Measurements from ENCODE around the gene DNAJC3. TPM values are rescaled to one million over a fixed set of nuclear protein-coding genes. Genes with fewer than 3 reads are reported as not detected.

Gene DNAJC3
- total RNA-seq, 1 donor from 2014 or later: 21.7 TPM

DNA sequence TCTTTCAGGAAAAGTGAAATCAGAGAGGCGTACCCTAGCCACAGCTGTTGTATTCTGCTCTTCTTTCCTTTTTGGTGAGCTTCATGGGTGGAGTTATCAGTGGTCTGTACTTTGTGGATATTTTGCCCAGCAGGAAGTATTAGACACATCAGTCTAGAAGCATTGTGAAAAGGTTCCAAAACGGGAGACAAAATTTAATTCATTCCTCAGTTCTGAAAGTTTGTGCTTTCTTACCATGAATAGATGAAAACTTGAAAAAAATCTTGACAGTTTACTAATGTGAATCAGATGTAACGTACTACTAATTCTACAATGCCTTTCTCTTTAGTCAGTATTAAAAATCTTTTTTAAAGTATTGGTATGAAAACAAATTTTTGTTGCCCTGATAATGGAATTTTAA is 116.8 kb downstream of the DNAJC3 start:
- no peak for DNase-seq (ENCODE audit: low spot score in 2 of 2, unreplicated experiment in 2 of 2)
- no peak overlapping the region for H3K4me3 Mint-ChIP-seq
- H3K9me3 Mint-ChIP-seq: peaks cover 12% of the 10 kb centered on the region
- H3K36me3 Mint-ChIP-seq: peaks cover 44% of the 10 kb centered on the region
- no peak overlapping the region for H3K27ac Mint-ChIP-seq
- H3K4me1 Mint-ChIP-seq: peaks cover 2% of the 10 kb centered on the region
- H3K27me3 Mint-ChIP-seq (ENCODE audit: low read depth): no peaks in the 10 kb centered on the region
- TF ChIP-seq, protein P1, sequence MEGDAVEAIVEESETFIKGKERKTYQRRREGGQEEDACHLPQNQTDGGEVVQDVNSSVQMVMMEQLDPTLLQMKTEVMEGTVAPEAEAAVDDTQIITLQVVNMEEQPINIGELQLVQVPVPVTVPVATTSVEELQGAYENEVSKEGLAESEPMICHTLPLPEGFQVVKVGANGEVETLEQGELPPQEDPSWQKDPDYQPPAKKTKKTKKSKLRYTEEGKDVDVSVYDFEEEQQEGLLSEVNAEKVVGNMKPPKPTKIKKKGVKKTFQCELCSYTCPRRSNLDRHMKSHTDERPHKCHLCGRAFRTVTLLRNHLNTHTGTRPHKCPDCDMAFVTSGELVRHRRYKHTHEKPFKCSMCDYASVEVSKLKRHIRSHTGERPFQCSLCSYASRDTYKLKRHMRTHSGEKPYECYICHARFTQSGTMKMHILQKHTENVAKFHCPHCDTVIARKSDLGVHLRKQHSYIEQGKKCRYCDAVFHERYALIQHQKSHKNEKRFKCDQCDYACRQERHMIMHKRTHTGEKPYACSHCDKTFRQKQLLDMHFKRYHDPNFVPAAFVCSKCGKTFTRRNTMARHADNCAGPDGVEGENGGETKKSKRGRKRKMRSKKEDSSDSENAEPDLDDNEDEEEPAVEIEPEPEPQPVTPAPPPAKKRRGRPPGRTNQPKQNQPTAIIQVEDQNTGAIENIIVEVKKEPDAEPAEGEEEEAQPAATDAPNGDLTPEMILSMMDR (IDR thresholded peaks at IDR 0.05; ENCODE audit: unreplicated experiment): no peak

DNA sequence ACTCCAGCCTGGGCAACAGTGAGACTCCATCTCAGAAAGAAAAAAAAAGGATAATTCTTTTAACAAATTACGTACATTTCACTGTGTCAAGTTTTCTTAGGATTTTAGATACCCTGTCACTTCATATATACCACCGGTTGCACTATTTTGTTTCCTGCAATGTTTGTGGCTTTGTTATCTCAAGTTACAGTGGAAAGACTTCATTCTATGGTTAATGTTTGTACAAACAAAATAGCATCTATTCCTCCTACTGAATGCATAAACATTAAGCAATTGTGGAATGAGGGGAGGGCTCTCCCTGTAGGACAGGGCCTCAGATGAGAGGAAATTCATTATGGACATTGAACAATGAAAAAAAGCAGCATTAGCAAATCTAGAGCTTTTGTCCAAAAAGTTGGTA is 120.1 kb downstream of the DNAJC3 start:
- TF ChIP-seq, protein P1 (IDR thresholded peaks at IDR 0.05; ENCODE audit: unreplicated experiment): no peak
- no peaks in the 10 kb centered on the region for H3K9me3 Mint-ChIP-seq
- H3K4me1 Mint-ChIP-seq: peaks cover 14% of the 10 kb centered on the region
- peaks cover 21% of the 10 kb centered on the region for H3K36me3 Mint-ChIP-seq
- DNase-seq (ENCODE audit: low spot score in 2 of 2, unreplicated experiment in 2 of 2): no peak
- no peak overlapping the region for H3K27ac Mint-ChIP-seq
- H3K27me3 Mint-ChIP-seq (ENCODE audit: low read depth): no peaks in the 10 kb centered on the region
- H3K4me3 Mint-ChIP-seq: no peak overlapping the region

DNA sequence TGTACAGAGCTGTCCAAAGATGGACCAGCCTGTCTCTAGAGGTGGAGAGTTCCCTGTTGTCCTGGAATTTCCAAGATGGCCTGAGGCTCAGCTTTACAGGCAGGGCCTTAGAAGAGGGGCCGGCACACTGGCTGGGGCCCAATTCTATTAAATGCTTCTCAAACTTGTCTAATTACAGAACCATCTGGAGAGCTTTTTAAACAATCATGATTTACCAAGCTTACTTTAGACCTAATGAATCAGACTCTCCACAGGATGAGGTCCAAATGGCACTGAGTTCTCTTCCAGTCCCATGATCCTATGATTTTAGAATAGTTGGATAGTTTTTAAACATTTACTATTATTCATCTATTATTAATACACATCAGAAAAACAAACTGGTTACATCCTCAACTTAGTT is 123.5 kb downstream of the DNAJC3 start:
- Mint-ChIP-seq H3K27me3 (ENCODE audit: low read depth) (no peaks in the 10 kb centered on the region), H3K36me3 (peaks cover 35% of the 10 kb centered on the region), H3K4me3 (no peak overlapping the region), H3K4me1 (peaks cover 14% of the 10 kb centered on the region), H3K9me3 (peaks cover 21% of the 10 kb centered on the region), H3K27ac (no peak overlapping the region)
- no peak for DNase-seq (ENCODE audit: low spot score in 2 of 2, unreplicated experiment in 2 of 2)
- TF ChIP-seq, protein P1 (IDR thresholded peaks at IDR 0.05; ENCODE audit: unreplicated experiment): no peak

DNA sequence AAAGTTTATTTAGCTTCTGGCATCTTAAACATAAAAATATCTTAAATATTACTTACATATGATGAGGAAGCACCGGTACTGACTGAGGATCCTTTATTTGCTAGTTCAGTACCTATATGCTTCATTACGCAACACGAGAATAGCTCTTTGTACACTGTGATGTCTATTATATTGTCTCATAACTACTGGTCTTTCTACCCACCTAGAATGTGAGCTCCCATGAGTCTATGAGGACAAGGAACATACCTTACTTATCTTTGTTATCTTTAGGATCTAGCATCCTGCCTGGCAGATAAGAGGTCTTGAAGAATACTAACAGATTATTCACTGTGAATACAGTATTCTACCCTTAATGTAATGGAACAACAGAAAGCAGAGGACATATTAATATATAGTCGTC is 124.9 kb downstream of the DNAJC3 start:
- no peak for DNase-seq (ENCODE audit: low spot score in 2 of 2, unreplicated experiment in 2 of 2)
- Mint-ChIP-seq H3K9me3 (peaks cover 32% of the 10 kb centered on the region), H3K27me3 (ENCODE audit: low read depth) (no peaks in the 10 kb centered on the region), H3K36me3 (peaks cover 46% of the 10 kb centered on the region), H3K4me3 (no peak overlapping the region), H3K4me1 (peaks cover 14% of the 10 kb centered on the region), H3K27ac (no peak overlapping the region)
- TF ChIP-seq, protein P1 (IDR thresholded peaks at IDR 0.05; ENCODE audit: unreplicated experiment): no peak

DNA sequence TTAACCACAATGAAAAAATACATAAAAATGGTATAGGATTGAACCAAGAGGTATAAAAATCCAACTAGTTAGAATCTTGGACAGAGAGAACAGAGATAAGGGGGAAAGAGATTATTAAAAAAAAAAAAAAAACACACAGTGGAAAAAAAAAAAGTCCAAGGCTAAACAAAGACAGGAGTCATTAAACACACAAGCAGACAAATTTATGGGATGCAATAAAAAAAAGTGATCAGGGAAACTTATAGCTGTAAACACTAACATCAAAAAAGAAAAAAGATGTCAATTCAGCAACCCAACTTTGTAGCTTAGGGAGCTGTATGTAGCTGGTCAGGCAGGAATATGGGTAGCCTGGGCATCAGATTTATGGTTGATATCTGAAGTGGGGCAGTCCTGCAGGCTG is 129.0 kb downstream of the DNAJC3 start:
- Mint-ChIP-seq H3K4me3 (no peak overlapping the region), H3K27me3 (ENCODE audit: low read depth) (no peaks in the 10 kb centered on the region), H3K4me1 (no peaks in the 10 kb centered on the region), H3K27ac (no peak overlapping the region), H3K36me3 (peaks cover 61% of the 10 kb centered on the region), H3K9me3 (peaks cover 61% of the 10 kb centered on the region)
- TF ChIP-seq, protein P1 (IDR thresholded peaks at IDR 0.05; ENCODE audit: unreplicated experiment): no peak
- no peak for DNase-seq (ENCODE audit: low spot score in 2 of 2, unreplicated experiment in 2 of 2)

DNA sequence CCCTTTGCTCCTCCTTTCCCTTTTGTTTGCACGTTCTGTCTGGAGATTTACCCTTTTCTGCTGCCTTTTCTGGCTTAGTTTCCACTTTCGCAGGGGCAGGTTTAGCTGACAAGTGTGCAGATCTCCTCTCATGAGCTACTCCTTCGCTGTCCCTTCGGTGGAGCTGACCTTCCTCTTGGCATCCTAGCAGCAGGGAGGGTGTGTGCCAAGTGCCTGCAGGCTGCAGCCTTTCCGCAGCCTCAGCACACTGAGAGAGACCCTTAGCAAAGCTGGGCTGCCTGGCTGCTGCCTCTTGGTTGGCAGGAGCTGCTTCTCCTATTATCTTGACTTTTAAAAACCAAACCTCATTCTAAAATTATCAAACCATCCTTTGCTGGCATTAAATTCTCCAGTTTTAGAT is 132.5 kb downstream of the DNAJC3 start:
- H3K36me3 Mint-ChIP-seq: peaks cover 66% of the 10 kb centered on the region
- TF ChIP-seq, protein P1 (IDR thresholded peaks at IDR 0.05; ENCODE audit: unreplicated experiment): no peak
- H3K27ac Mint-ChIP-seq: no peak overlapping the region
- no peaks in the 10 kb centered on the region for H3K4me1 Mint-ChIP-seq
- H3K27me3 Mint-ChIP-seq (ENCODE audit: low read depth): no peaks in the 10 kb centered on the region
- H3K9me3 Mint-ChIP-seq: peaks cover 64% of the 10 kb centered on the region
- no peak overlapping the region for H3K4me3 Mint-ChIP-seq
- DNase-seq (ENCODE audit: low spot score in 2 of 2, unreplicated experiment in 2 of 2): no peak
